ENCODE measurements around the gene PGBD5. TPM values are rescaled to one million over a fixed set of nuclear protein-coding genes. Genes with fewer than 3 reads are reported as not detected.
A peak's percentile ranks its signal among the peaks of the same experiment; 100 is the strongest.

PGBD5 gene
- total and polyA plus RNA-seq, 9 of the 15 experiments (the other 6 are each of a cell fraction or from before 2014, with no cell fraction given): under 0.01 to 0.40 (median 0.10) TPM; not detected in 3

GRCh38 chr1:230426246-230427093 lies at the start of gene PGBD5 (continued):
- no peak for TF ChIP-seq ZBTB5 (IDR thresholded peaks at IDR 0.05)
- TF ChIP-seq ZBTB17 (CRISPR knock-in tag; IDR thresholded peaks at IDR 0.05): no peak
- TF ChIP-seq MNT (conservative IDR thresholded peaks at IDR 0.05): peak; percentile 94 to 99
- no peak for TF ChIP-seq ZNF507 (tag; conservative IDR thresholded peaks at IDR 0.05)
- no peak for TF ChIP-seq SIX5 (IDR thresholded peaks at IDR 0.05; ENCODE audit: borderline replicate concordance in 1 of 2, insufficient read depth in 1 of 2, low read depth in 1 of 2, low read length in 2 of 2)
- TF ChIP-seq CTCFL (IDR thresholded peaks at IDR 0.05; ENCODE audit: borderline replicate concordance, insufficient read depth, low read depth, low read length, poor library complexity, severe bottlenecking): no peak
- TF ChIP-seq ZBTB26 (CRISPR knock-in tag; IDR thresholded peaks at IDR 0.05): no peak
- no peak for TF ChIP-seq RREB1 (CRISPR knock-in tag; IDR thresholded peaks at IDR 0.05)
- TF ChIP-seq PTTG1 (tag; IDR thresholded peaks at IDR 0.05; ENCODE audit: low read depth): no peak
- no peak for TF ChIP-seq HINFP (tag; conservative IDR thresholded peaks at IDR 0.05; ENCODE audit: low read depth)

Measured in K562 (cell line).